Activated T-cell treated with anti-CD3 and anti-CD28 coated beads for 4 hours (primary cell): ENCODE measurements around the gene EXD1.
"Not testable (repeated sequence)": the region's sequence is repeated elsewhere in the genome, so short reads cannot be mapped to it uniquely, and the experiment has no call there.

Experiments used
- DNase-seq: peaks from one replicate; pipeline ENCODE4 v3.0.0-alpha.2; 2020

Gene EXD1

GRCh38 chr15:41135580-41135979 lies 95.0 kb downstream of the EXD1 start:
- not testable (repeated sequence) for DNase-seq

GRCh38 chr15:41133454-41133853 lies 97.1 kb downstream of the EXD1 start:
- no peak for DNase-seq
